HCT116 (cell line): ENCODE data around the gene KSR2.

Source experiments
- CEBPB ChIP-seq: IDR thresholded peaks from 2 replicates; pipeline ENCODE4 v1.6.1; 2012; ENCODE audit warnings: low read depth
- EZH2 ChIP-seq: fragments of 200-600 bp; sonication (generic); IDR thresholded peaks from 2 replicates; pipeline ENCODE4 v1.6.1; 2017; ENCODE audit warnings: antibody characterized with exemption, mixed run types
- EZH2phosphoT487 ChIP-seq: fragments of 200-600 bp; IDR thresholded peaks from 2 replicates; pipeline ENCODE4 v1.6.1; 2018; ENCODE audit warnings: antibody characterized with exemption, borderline replicate concordance
- POLR2A ChIP-seq: IDR thresholded peaks from 2 replicates; pipeline ENCODE4 v1.7.0; 2011; ENCODE audit warnings: borderline replicate concordance; ENCODE audit not compliant: insufficient read depth, insufficient read length; ENCODE audit errors: extremely low read depth
- POLR2AphosphoS5 ChIP-seq: IDR thresholded peaks from 2 replicates; pipeline ENCODE4 v1.6.1; 2011; ENCODE audit warnings: mild to moderate bottlenecking, low read depth, low read length, moderate library complexity
- ZNF274 ChIP-seq: fragments of 200-500 bp; sonication (Bioruptor generic); IDR thresholded peaks from 2 replicates; pipeline ENCODE4 v1.6.1; 2014; ENCODE audit warnings: mild to moderate bottlenecking, low read depth, low read length, inconsistent platforms
- TF ChIP-seq, protein P1 (sequence below), 3 experiments: fragments of 200-600 bp in 1 of 3; sonication (generic) in 1 of 3; IDR thresholded peaks in 2 of 3; conservative IDR thresholded peaks in 1 of 3; 2 replicates each; pipeline ENCODE4 v1.5.1; 2012 to 2017; ENCODE audit warnings: low read depth in 2 of 3, low read length in 2 of 3, antibody characterized with exemption in 1 of 3, borderline replicate concordance in 1 of 3, control low read depth in 1 of 3, mild to moderate bottlenecking in 1 of 3, mixed read lengths in 1 of 3, mixed run types in 1 of 3, moderate library complexity in 1 of 3; ENCODE audit not compliant: insufficient read depth in 1 of 3

DNA sequence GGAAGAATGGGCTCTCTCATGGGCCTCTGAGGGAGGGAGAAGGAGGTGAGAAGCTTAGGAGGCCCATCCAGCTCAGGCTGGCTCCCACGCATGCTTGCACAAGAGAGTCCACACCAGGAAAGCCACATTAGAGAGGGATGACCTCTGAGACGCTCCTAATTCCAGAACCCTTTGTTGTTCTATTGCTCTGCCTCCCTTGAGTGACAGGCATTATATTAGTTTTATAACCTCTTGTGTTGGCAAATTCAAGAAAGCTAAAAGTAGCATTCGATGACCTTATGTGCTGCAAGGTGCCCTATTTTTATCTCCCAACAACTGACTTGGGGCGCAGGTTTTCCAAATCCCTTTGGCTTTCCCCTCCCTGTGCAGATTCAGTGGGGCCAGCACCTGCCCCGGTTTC lies 190.1 kb downstream of the KSR2 start:
- TF ChIP-seq EZH2phosphoT487 (no peak), CEBPB (no peak), POLR2A (no peak), EZH2 (no peak), ZNF274 (no peak), POLR2AphosphoS5 (no peak)
- TF ChIP-seq, protein P1, sequence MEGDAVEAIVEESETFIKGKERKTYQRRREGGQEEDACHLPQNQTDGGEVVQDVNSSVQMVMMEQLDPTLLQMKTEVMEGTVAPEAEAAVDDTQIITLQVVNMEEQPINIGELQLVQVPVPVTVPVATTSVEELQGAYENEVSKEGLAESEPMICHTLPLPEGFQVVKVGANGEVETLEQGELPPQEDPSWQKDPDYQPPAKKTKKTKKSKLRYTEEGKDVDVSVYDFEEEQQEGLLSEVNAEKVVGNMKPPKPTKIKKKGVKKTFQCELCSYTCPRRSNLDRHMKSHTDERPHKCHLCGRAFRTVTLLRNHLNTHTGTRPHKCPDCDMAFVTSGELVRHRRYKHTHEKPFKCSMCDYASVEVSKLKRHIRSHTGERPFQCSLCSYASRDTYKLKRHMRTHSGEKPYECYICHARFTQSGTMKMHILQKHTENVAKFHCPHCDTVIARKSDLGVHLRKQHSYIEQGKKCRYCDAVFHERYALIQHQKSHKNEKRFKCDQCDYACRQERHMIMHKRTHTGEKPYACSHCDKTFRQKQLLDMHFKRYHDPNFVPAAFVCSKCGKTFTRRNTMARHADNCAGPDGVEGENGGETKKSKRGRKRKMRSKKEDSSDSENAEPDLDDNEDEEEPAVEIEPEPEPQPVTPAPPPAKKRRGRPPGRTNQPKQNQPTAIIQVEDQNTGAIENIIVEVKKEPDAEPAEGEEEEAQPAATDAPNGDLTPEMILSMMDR (IDR thresholded peaks at IDR 0.05 in 2 of 3, conservative IDR thresholded peaks at IDR 0.05 in 1 of 3; ENCODE audit: borderline replicate concordance in 1 of 3, insufficient read depth in 1 of 3, low read depth in 2 of 3, low read length in 2 of 3): no peak
